SHP77 treated with DMSO at 0.1 percent for 48 hours (cell line): Measurements from ENCODE around the gene CTNNBL1.
"Not testable (repeated sequence)": the region's sequence is repeated elsewhere in the genome, so short reads cannot be mapped to it uniquely, and the experiment has no call there.

Experiments
- DNase-seq: peaks from one replicate; lab custom pipeline; 2025; lab: John Stamatoyannopoulos, UW

Gene CTNNBL1

GRCh38 chr20:37693635-37694626 lies at the start of gene CTNNBL1:
Gene CTNNBL1 (plus strand): TSS chr20:37694030. CDS start chr20:37694123, 93 bp downstream.
- peak; percentile 87 for DNase-seq

GRCh38 chr20:37644605-37645004 lies 49.2 kb upstream of the CTNNBL1 start:
- DNase-seq = no peak

GRCh38 chr20:37647946-37648345 lies 45.9 kb upstream of the CTNNBL1 start:
- DNase-seq = no peak

GRCh38 chr20:37649017-37649416 lies 44.8 kb upstream of the CTNNBL1 start:
- DNase-seq = no peak

GRCh38 chr20:37649676-37650370 lies 44.0 kb upstream of the CTNNBL1 start:
- no peak for DNase-seq

- no peak for DNase-seq
Observed at GRCh38 chr20:37650661-37651060, 43.2 kb upstream of the CTNNBL1 start.

GRCh38 chr20:37651932-37652331 lies 41.9 kb upstream of the CTNNBL1 start:
- no peak for DNase-seq

- no peak for DNase-seq
Observed at GRCh38 chr20:37656945-37657344, 36.9 kb upstream of the CTNNBL1 start.

- no peak for DNase-seq
Observed at GRCh38 chr20:37657924-37658804, 35.7 kb upstream of the CTNNBL1 start.

- no peak for DNase-seq
Observed at GRCh38 chr20:37661519-37661918, 32.3 kb upstream of the CTNNBL1 start.

GRCh38 chr20:37662308-37662707 lies 31.5 kb upstream of the CTNNBL1 start:
- no peak for DNase-seq

GRCh38 chr20:37664595-37664994 lies 29.2 kb upstream of the CTNNBL1 start:
- not testable (repeated sequence) for DNase-seq

GRCh38 chr20:37668166-37668565 lies 25.7 kb upstream of the CTNNBL1 start:
- DNase-seq = no peak

GRCh38 chr20:37669062-37669772 lies 24.6 kb upstream of the CTNNBL1 start:
- no peak for DNase-seq

GRCh38 chr20:37669773-37670236 lies 24.0 kb upstream of the CTNNBL1 start:
- DNase-seq = no peak

GRCh38 chr20:37670351-37670791 lies 23.5 kb upstream of the CTNNBL1 start:
- no peak for DNase-seq

GRCh38 chr20:37672143-37672542 lies 21.7 kb upstream of the CTNNBL1 start:
- DNase-seq = no peak

GRCh38 chr20:37673444-37673843 lies 20.4 kb upstream of the CTNNBL1 start:
- DNase-seq = no peak

- DNase-seq = no peak
Observed at GRCh38 chr20:37676440-37676839, 17.4 kb upstream of the CTNNBL1 start.

GRCh38 chr20:37677969-37678861 lies 15.6 kb upstream of the CTNNBL1 start:
- DNase-seq = no peak
